ENCODE measurements around the gene ZNF407. TPM values are rescaled to one million over a fixed set of nuclear protein-coding genes. Genes with fewer than 3 reads are reported as not detected.

The ZNF407 gene
- total RNA-seq, 4 donors from 2014 or later, result 18.1 to 29.1 (median 19.7) TPM

DNA sequence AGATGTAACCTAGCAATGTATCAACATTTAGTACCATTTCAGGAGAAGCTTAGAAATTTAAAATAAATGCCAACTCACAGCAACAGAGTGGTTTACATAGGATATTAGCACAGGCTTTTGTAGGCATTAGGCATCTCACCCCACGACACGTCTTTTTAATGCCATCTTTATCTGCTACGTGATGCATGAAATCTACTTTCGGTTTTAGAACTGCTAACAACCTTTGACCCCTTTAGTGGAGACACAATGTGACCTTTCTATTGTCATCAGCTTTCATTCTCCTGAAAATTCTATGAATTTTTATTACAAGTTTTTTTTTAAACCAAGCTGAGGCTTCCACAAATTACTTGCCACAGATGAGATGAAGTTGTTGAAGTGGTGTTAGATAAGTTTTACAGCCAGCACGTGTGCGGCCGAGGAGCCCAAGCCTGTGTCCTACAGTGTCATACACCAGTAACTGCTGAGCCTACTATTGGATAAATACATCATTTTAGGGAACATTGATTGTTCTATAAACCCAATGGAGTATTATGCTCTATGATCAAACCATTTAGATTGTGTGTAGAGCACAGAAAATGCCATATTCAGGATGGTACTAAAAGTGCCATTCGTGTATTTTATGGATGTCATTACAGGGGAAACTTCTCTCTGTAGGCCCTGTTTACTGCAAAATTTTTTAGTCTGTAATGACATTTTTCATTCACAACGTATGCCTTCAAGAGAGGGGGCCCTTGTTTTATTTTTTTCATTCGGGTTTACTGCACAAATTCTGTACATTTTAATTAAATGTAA, 459.7 kb downstream of the ZNF407 start:
- H3K27me3 ChIP-seq, result no peaks in the 10 kb centered on the region
- ATAC-seq, result no peak
- 90 to 91% methylated on average over 6 to 10 of the region's 10 CpGs for WGBS, 2 donors (ENCODE audit: low coverage in 1 of 2)
- H3K27ac ChIP-seq, result no peak overlapping the region
- H3K4me1 ChIP-seq, result no peaks in the 10 kb centered on the region
- no peaks in the 10 kb centered on the region for H3K9me3 ChIP-seq
- no peak for TF ChIP-seq CTCF (IDR thresholded peaks at IDR 0.05)
- no peak for TF ChIP-seq POLR2A (IDR thresholded peaks at IDR 0.05)
- no peak for TF ChIP-seq POLR2AphosphoS5 (IDR thresholded peaks at IDR 0.05)
- TF ChIP-seq EP300 (IDR thresholded peaks at IDR 0.05), result no peak
- peaks cover 0 to 5% of the 10 kb centered on the region in 2 donors for H3K36me3 ChIP-seq
- no peak overlapping the region for H3K4me3 ChIP-seq

- Histone ChIP-seq H3K27me3 (no peaks in the 10 kb centered on the region), H3K27ac (no peak overlapping the region), H3K4me1 (no peaks in the 10 kb centered on the region), H3K36me3 (peaks cover 0 to 31% of the 10 kb centered on the region in 2 donors), H3K9me3 (no peaks in the 10 kb centered on the region), H3K4me3 (no peak overlapping the region)
- TF ChIP-seq CTCF (IDR thresholded peaks at IDR 0.05) (no peak), POLR2A (IDR thresholded peaks at IDR 0.05) (no peak), EP300 (IDR thresholded peaks at IDR 0.05) (no peak), POLR2AphosphoS5 (IDR thresholded peaks at IDR 0.05) (no peak)
- no peak for ATAC-seq
- WGBS, 2 donors (ENCODE audit: low coverage in 1 of 2), result 98% methylated on average over 8 to 9 of the region's 21 CpGs
Observed at GRCh38 chr18:75060185-75060584, 462.5 kb downstream of the ZNF407 start.

DNA sequence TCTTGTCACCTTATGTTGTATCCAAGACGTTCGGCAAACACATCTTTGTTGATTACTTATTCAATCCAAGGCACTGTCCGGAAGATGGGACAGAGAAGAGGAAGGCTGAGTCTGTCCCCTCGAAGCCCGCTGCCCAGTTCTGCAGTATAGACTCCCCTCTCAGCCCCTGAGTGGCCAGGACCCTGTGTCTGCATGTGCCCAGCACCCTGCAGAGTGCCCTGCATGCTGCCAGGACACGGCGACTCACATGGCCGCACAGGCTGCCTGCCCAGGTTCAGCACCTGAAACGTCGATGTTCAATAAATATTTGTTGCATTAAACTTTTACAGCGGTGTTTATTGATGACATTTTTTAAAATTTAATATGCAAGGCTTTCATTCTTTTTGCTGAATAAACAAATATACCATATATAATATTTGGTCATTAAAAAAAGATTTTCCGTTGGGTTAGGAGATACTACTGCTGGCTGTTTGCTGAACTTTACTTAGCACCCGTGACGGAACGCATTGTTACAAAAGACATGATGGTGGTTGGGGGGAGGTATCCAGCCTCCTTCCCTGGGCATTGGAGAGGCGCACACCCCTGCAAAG, 464.7 kb downstream of the ZNF407 start:
- TF ChIP-seq EP300 (IDR thresholded peaks at IDR 0.05) (no peak), POLR2A (IDR thresholded peaks at IDR 0.05) (no peak), CTCF (IDR thresholded peaks at IDR 0.05) (no peak), POLR2AphosphoS5 (IDR thresholded peaks at IDR 0.05) (no peak)
- no peak overlapping the region for H3K4me3 ChIP-seq
- ATAC-seq, result no peak
- peaks cover 0 to 31% of the 10 kb centered on the region in 2 donors for H3K36me3 ChIP-seq
- H3K4me1 ChIP-seq, result no peaks in the 10 kb centered on the region
- WGBS, 2 donors (ENCODE audit: low coverage in 1 of 2), result 91 to 93% methylated on average over 7 to 16 of the region's 16 CpGs
- H3K27me3 ChIP-seq, result no peaks in the 10 kb centered on the region
- no peaks in the 10 kb centered on the region for H3K9me3 ChIP-seq
- no peak overlapping the region for H3K27ac ChIP-seq

GRCh38 chr18:75063196-75063595, 465.5 kb downstream of the ZNF407 start:
- 87% methylated on average over 3 of the region's 27 CpGs; no CpG with 5 or more reads in 1 of the 2 donors for whole genome bisulfite sequencing, 2 donors (ENCODE audit: low coverage in 1 of 2)
- Histone ChIP-seq H3K9me3 (no peaks in the 10 kb centered on the region), H3K4me1 (no peaks in the 10 kb centered on the region), H3K27me3 (no peaks in the 10 kb centered on the region), H3K36me3 (peaks cover 0 to 31% of the 10 kb centered on the region in 2 donors), H3K27ac (no peak overlapping the region), H3K4me3 (no peak overlapping the region)
- ATAC-seq, result no peak
- no peak for TF ChIP-seq POLR2AphosphoS5 (IDR thresholded peaks at IDR 0.05)
- TF ChIP-seq EP300 (IDR thresholded peaks at IDR 0.05), result no peak
- TF ChIP-seq POLR2A (IDR thresholded peaks at IDR 0.05), result no peak
- no peak for TF ChIP-seq CTCF (IDR thresholded peaks at IDR 0.05)

Data from gastroesophageal sphincter (tissue), 4 donors.